HG03565 (cell line): ENCODE measurements around the gene U2AF2.
"Not testable (repeated sequence)": the region's sequence is repeated elsewhere in the genome, so short reads cannot be mapped to it uniquely, and the experiment has no call there.

Source experiments
- ATAC-seq: cut with Tn5 transposase; IDR thresholded peaks from one replicate; pipeline ENCODE4 v1.9.1; 2021; ENCODE audit warnings: mild to moderate bottlenecking, moderate library complexity; ENCODE audit not compliant: unreplicated experiment

U2AF2 gene

DNA sequence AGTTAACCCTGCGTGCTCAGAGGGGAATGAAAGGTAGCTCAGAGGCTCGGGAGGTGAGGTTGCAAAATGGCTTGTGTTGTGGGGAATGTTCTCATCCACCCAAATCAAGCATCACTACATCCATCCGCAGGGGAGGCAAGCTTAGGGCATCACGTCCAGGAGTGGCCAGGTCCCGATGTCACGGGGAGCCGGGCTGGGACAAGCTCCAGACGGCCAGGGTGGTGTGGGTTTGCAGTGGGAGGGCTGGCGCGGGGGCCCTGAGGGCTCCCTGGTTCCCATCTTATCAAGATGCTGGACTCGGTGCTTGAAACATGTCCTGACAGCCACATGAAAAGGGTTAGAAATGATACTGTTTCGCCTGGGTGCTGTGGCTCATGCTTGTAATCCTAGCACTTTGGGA, 46.0 kb downstream of the U2AF2 start:
- no peak for ATAC-seq

DNA sequence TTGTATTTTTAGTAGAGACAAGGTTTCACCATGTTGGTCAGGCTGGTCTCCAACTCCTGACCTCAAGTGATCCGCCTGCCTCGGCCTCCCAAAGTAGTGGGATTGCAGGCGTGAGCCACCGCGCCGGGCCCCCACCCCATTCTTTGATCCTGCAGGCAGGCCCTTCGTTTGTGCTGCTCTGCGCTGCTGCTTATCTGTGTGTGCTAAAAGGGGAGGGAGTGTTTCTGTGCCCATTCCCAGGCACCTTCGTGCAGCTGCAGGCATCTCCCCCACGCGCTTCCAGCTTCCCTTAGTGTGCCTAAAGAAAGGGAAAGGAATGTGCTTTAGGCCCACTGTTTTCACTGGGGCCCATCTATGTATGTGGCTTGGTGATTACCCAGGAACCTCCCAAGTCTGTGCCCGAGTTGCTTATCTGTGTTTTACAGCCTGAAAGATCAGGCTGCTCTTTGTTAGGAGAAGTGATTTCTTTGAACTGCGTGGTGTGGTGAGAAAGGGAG, 47.3 kb downstream of the U2AF2 start:
- ATAC-seq, result no peak

DNA sequence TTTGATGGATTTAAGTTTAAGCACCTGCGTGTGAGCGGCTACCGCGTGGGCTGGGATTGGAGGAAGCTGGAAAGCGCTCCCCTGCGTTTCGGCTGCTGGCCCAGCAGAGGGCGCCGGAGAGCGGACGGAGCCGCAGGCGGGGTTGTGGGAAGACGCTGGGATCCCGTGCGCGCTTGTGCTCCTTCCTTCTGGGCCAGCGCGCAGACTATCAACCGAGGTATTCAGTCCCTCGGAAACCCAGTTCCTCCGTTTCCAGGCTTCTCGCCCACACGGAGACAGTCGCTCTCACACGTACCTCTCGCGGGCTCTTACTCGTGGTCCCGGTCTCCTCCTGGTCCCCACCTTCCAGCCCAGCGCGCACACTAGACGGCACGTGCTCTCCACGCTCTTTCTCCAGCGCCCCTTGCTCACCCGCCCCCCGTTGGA, 49.0 kb downstream of the U2AF2 start:
- no peak for ATAC-seq

DNA sequence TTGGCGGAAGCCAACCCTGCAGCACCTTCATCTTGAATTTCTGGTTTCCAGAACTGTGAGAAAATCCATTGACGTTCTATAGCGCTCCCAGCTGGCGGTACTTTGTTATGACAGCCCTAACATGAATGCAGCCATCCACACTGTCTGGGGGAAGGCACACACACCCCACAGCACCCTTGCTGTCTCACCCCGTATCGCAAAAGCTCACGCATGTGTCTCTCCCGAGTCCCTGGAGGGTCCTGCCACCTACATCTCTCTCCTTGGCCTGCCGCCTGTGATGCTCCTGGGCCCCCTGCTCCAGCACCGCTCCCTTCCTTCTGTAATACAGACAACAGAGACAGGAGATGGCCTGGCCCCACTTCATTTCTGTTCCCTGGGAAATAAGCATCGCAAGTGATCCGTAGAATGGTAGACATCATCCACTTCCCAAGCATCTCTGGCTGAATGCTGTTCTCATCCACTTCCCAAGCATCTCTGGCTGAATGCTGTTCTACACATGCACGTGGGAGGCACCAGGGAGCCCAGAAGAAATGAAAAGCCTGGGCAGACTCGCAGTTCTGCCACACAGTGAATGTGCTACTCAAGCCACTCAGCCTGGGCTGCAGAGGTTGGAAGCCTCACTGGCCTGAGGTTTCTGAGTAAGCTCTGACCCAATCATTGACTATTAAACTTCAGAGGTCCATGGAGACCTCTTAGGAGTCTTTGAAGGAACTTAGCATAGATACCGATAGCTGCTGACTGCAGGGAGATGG, 49.8 kb downstream of the U2AF2 start:
- ATAC-seq, result no peak

DNA sequence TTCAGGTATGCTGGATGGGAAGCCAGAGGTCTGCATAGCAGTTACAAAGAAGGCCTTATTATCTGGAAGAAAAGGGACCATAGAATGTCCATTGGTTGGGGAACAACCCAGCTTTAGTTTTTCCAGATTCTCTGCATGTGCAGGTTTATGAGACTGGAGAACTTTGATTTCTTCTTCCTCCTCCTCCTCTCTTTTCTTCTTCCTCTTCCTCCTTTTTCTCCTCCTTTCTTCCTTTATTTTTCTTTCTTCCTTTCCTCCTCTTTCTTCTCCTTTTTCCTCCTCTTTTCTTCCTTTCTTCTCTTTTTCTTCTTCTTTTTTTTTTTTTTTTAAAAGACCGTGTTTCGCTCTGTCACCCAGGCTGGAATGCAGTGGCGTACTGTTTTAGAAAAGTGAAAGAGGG, 51.1 kb downstream of the U2AF2 start:
- ATAC-seq, result no peak

DNA sequence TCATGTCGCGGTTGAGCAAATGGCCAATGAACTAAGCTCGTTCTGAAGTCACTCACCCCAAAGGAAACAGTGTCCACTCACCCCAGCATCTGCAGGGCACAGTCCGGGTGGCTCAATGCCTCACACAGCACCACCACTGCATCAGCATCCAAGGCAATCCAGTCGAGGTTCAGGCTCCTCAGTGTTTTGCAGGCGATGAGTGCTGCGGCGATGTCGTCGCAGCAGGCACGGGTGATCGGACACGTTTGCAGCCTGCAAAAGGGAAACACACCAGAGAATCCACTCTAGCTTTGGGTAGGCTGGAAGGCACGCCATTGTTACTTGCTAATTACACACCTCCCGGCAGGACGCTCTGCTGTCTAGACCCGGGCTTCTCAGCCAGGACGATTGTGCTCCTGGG, 56.9 kb downstream of the U2AF2 start:
- ATAC-seq, result no peak

DNA sequence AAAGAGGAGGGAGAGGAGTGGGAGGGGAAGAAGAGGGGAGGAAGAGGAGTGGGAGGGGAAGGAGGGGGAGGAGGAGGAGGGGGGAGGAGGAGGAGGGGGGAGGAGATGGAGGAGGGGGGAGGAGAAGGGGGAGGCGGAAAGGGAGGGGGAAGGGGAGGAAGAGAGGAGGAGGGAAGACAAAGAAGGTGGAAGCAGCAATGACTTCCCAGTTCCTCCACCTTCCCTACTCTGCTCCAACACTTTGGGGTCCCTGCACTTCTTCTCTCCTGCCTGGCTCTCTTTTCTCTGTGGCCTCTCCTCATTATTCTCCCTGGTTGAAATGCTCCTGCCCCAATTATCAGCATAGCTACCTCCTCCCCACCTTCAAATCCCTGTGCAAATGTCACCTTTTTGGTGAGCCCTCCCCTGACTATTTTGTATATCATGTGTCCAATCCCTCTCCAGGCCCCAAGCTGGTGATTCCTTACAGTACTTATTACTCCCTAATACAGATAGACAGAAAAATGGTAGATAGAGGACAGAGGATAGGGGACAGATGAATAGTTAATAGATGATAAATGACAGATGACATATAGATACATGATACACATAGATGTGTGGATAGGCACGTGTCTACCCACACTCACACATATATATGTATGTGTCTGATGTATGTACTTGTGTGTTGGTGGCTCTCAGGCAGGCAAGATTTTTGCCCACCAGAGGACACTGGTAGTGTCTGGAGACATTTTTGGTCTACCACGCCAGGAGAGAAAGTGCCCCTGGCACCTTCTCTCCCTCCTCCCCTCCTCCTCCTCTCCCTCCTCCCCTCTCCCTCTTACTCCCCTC, 58.2 kb downstream of the U2AF2 start:
- ATAC-seq, result no peak

DNA sequence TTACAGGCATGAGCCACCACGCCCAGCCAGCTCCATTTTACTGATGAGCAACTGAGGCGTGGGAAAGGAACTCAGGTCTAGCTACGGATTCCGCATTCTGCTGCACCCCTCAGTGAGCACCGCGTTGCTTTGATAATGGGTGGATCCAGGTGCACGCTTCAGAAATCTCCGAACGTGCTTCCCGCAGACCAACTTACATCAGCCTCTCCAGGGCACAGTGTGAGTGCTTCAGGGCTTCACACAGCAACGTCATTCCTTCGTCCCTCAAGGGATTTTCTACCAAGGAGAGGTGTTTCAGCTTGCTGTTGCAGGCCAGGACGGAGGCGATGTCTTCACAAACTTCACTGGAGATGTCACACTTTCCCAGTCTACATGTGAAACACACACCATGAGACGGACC, 61.7 kb downstream of the U2AF2 start:
- no peak for ATAC-seq

DNA sequence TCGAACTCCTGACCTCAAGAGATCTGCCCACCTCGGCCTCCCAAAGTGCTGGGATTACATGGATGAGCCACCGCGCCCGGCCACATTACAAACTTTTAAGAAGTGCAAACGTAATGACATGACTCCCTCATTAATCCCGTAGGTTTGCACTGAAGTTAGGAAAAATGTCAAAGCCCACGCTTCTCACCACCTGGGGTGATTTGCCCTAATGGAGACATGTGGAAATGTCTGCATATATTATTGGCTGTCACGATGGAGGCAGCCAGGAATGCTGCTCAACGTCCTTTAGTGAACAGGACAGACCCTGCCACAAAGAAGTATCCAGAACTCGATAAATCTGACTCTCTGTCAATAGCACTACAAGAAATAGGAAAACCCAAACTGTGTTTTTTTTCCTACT, 62.4 kb downstream of the U2AF2 start:
- ATAC-seq, result no peak

DNA sequence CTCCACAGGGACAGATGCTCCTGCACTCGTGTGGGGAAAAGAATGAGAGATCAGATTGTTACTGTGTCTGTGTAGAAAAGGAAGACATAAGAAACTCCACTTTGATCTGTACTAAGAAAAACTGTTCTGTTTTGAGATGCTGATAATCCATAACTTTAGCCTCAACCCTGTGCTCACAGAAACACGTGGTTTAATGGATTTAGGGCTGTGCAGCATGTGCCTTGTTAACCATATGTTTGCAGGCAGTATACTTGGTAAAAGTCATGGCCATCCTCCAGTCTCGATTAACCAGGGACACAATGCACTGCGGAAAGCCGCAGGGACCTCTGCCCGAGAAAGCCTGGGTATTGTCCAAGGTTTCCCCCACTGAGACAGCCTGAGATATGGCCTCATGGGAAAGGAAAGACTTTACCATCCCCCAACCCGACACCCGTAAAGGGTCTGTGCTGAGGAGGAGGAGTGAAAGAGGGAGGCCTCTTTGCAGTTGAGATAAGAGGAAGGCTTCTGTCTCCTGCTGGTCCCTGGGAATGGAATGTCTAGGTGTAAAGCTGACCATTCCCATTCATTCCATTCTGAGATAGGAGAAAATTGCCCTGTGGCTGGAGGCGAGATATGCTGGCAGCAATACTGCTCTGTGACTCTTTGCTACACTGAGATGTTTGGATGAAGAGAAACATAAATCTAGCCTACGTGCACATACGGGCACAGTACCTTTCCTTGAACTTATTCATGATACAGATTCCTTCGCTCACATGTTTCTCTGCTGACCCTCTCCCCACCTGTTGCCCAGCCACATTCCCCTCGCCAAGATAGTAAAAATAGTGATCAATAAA, 63.3 kb downstream of the U2AF2 start:
- ATAC-seq, result not testable (repeated sequence)

DNA sequence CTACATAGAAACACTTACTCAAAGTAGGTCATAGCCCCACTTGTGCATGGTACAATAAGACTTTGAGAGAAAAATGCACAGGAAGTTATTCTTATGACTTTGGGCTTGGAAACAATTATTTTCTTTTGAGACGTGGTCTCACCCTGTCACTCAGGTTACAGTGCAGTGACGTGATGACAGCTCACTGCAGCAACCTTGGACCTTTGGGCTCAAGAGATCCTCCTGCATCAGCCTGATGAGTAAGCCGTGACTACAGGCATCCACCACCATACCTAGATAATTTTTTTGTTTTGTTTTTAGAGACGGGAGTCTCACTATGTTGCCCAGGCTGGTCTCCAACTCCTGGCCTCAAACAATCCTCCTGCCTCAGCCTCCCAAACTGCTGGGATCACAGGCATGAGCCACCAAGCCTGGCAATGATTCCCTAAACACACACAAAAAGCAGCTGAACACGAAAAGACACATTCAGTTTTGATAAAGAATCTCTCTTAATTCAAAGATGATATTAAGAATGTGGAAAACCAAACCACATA, 65.4 kb downstream of the U2AF2 start:
- no peak for ATAC-seq

DNA sequence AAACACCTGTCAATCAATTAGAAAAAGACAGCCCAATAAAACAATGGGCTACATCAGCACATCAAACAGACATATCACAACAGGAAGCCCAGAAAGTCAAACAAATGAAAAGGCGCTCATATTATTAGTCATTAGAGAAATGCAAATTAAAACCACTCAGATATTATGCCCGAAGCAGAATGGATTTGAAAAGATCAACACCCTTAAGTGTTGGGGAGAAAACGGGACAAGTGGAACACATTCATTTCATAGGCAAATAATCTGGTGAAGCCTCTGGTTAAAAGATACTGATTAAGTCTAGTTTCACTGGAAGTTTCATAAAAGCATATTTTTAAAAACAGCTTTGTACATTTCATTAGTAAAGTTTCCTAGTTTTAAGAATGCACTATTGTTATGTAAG, 66.0 kb downstream of the U2AF2 start:
- no peak for ATAC-seq

DNA sequence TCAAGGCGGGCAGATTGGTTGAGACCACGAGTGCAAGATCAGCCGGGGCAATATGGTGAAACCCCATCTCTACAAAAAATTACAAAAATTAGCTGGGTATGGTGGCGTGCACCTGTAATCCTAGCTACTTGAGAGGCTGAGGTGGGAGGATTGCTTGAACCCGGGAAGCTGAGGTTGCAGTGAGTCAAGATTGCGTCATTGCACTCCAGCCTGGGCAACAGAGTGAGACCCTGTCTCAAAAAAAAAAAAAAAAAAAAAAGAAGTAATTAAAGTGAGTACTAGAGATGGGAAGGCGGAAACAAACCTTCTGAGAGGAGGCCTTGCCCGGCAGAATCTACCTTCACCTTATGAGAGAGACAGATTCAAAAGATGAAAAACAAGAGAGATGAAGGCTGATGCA, 68.7 kb downstream of the U2AF2 start:
- no peak for ATAC-seq
